Neutrophil (primary cell): ENCODE results near the gene BCL2L12.

ENCODE experiments used
- H3K27ac ChIP-seq: fragments of 200-600 bp; sonication (generic); 2 replicates; pipeline ENCODE4 v1.5.1; 2016; ENCODE audit warnings: mild to moderate bottlenecking, moderate library complexity
- H3K27me3 ChIP-seq: fragments of 200-600 bp; sonication (generic); 2 replicates; pipeline ENCODE4 v1.6.0; 2016; ENCODE audit warnings: mild to moderate bottlenecking
- H3K36me3 ChIP-seq: fragments of 200-600 bp; sonication (generic); 2 replicates; pipeline ENCODE4 v1.5.1; 2017
- H3K4me1 ChIP-seq, 2 experiments: fragments of 200-600 bp in 1 of 2; sonication (generic) in 1 of 2; 1 replicate in 1 of 2; 2 replicates in 1 of 2; pipeline versions ENCODE4 v1.5.1 to v1.6.1; 2013 to 2016; ENCODE audit warnings: low read depth in 1 of 2, low read length in 1 of 2, mild to moderate bottlenecking in 1 of 2, moderate library complexity in 1 of 2; ENCODE audit not compliant: control insufficient read depth in 1 of 2, insufficient read depth in 1 of 2
- H3K4me3 ChIP-seq, 2 experiments: fragments of 200-600 bp in 1 of 2; sonication (generic) in 1 of 2; 1 replicate in 1 of 2; 2 replicates in 1 of 2; pipeline ENCODE4 v1.5.1; 2013 to 2016; ENCODE audit warnings: low read depth in 1 of 2, low read length in 1 of 2, mild to moderate bottlenecking in 1 of 2, moderate library complexity in 1 of 2
- H3K9me3 ChIP-seq: fragments of 200-600 bp; sonication (generic); 2 replicates; pipeline ENCODE4 v1.5.1; 2016
- TF ChIP-seq, protein P1 (sequence below): fragments of 200-600 bp; sonication (generic); IDR thresholded peaks from 2 replicates; pipeline ENCODE4 v1.5.1; 2016; ENCODE audit warnings: antibody characterized with exemption

Gene BCL2L12

GRCh38 chr19:49635530-49636232 is 30.1 kb upstream of the BCL2L12 start:
- H3K27ac ChIP-seq = no peak overlapping the region
- H3K9me3 ChIP-seq = no peaks in the 10 kb centered on the region
- peaks cover 46% of the 10 kb centered on the region for H3K27me3 ChIP-seq
- H3K4me1 ChIP-seq = peaks cover 17 to 23% of the 10 kb centered on the region in 2 experiments
- H3K36me3 ChIP-seq = no peaks in the 10 kb centered on the region
- H3K4me3 ChIP-seq = no peak overlapping the region
- TF ChIP-seq, protein P1, sequence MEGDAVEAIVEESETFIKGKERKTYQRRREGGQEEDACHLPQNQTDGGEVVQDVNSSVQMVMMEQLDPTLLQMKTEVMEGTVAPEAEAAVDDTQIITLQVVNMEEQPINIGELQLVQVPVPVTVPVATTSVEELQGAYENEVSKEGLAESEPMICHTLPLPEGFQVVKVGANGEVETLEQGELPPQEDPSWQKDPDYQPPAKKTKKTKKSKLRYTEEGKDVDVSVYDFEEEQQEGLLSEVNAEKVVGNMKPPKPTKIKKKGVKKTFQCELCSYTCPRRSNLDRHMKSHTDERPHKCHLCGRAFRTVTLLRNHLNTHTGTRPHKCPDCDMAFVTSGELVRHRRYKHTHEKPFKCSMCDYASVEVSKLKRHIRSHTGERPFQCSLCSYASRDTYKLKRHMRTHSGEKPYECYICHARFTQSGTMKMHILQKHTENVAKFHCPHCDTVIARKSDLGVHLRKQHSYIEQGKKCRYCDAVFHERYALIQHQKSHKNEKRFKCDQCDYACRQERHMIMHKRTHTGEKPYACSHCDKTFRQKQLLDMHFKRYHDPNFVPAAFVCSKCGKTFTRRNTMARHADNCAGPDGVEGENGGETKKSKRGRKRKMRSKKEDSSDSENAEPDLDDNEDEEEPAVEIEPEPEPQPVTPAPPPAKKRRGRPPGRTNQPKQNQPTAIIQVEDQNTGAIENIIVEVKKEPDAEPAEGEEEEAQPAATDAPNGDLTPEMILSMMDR = no peak

- Histone ChIP-seq H3K27ac (no peak overlapping the region), H3K4me1 (peaks cover 24 to 30% of the 10 kb centered on the region in 2 experiments), H3K36me3 (no peaks in the 10 kb centered on the region), H3K9me3 (no peaks in the 10 kb centered on the region), H3K4me3 (no peak overlapping the region), H3K27me3 (peaks cover 46% of the 10 kb centered on the region)
- TF ChIP-seq, protein P1 = no peak
These were observed 29.4 kb upstream of the BCL2L12 start for GRCh38 chr19:49636233-49636932.

GRCh38 chr19:49637821-49638738 is 27.7 kb upstream of the BCL2L12 start:
- no peaks in the 10 kb centered on the region for H3K36me3 ChIP-seq
- no peak overlapping the region for H3K27ac ChIP-seq
- H3K4me1 ChIP-seq = peaks cover 35 to 42% of the 10 kb centered on the region in 2 experiments
- H3K4me3 ChIP-seq = no peak overlapping the region
- H3K9me3 ChIP-seq = no peaks in the 10 kb centered on the region
- TF ChIP-seq, protein P1 = no peak
- H3K27me3 ChIP-seq = peaks cover 46% of the 10 kb centered on the region

GRCh38 chr19:49639401-49640112 is 26.2 kb upstream of the BCL2L12 start:
- Histone ChIP-seq H3K27me3 (peaks cover 46% of the 10 kb centered on the region), H3K36me3 (no peaks in the 10 kb centered on the region), H3K27ac (peak overlapping the region; percentile 96), H3K9me3 (no peaks in the 10 kb centered on the region), H3K4me1 (peaks cover 41 to 42% of the 10 kb centered on the region in 2 experiments), H3K4me3 (peak overlapping the region; percentile 91 to 93)
- TF ChIP-seq, protein P1 = no peak
